ENCODE measurements around the gene IQSEC1.

Gene IQSEC1

DNA sequence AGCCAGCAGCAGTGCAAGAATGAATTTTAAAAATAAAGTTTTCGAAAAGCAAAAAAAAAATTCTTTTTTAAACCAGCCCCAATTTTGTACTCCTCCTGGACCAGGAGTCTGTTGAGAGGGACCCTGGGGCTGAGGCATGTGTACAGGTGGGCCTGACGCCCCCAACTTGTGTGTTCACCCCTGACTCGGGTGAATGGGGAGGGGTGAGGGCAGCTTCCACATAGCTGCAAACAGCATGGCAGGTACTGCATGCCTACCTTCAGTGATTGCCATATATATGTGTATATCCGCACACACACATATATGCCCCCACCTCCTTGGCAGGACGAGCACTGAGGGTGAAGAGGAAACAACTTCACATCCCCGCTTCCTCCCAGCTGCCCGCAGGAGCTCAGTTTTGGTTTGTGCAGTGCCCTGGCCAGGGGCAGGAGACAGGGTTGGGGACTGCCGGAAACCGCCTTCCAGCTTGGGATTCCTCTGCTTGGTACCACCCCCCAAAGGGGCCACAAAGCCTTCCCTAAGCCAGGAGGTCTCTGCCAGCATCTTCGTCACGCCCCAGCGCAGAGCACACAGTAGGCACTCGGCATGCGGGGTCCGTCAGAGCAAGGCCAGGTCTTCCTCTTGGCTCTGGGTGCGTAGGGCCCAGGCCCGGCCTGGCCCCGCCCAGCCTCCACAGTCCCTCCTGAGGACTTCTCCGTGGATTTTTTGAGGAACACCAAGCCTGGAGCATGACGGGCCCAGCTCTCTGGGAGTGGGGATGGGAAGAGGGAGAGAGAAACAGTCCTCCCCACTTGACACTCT, 170.0 kb downstream of the IQSEC1 start:
- Mint-ChIP-seq H3K4me3 (no peak overlapping the region), H3K4me1 (peaks cover 35% of the 10 kb centered on the region), H3K36me3 (peaks cover 48% of the 10 kb centered on the region), H3K9me3 (no peaks in the 10 kb centered on the region), H3K27me3 (no peaks in the 10 kb centered on the region), H3K27ac (peak overlapping the region; percentile 69)
- ATAC-seq = no peak

DNA sequence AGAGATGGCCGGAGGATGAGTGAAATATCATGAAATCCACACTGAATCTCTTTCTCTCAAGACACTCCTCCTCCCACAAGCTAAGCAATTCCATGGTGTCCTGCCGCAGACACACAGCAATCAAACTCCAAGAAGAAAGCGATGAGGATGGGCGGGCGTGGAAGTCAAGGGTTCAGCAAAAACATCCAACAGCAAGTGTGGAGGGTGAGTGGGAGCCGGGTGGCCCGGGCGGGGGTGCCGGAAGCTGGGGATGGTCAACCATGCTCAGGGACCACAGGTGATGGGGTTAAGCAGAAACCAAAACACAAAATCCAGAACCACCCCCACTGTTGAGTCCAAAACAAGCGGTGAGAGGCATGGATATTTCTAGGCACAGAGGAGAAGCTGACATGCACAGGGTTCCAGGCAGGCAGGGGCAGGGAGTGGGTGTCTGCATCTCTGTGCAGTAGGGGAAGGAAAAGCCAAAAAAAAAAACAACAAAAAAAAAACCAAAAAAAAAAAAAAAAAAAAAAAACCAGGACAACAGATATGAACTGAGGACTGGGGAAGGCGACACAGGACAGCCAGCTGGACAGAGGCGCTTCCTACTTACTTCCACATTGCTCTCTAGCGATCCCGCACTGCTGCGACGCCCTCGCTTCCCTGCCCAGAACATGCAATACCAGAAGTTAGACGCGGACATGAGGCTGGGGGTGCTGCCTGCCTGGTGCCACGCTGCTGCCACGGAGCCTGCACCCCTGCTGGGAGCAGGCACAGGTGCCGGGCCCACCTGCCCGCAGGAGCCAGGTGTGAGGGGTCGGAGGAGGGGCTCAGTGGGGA, 170.8 kb downstream of the IQSEC1 start:
- Mint-ChIP-seq H3K9me3 (no peaks in the 10 kb centered on the region), H3K4me1 (peaks cover 30% of the 10 kb centered on the region), H3K27me3 (no peaks in the 10 kb centered on the region), H3K27ac (peak overlapping the region; percentile 69), H3K36me3 (peaks cover 40% of the 10 kb centered on the region), H3K4me3 (no peak overlapping the region)
- ATAC-seq = no peak

DNA sequence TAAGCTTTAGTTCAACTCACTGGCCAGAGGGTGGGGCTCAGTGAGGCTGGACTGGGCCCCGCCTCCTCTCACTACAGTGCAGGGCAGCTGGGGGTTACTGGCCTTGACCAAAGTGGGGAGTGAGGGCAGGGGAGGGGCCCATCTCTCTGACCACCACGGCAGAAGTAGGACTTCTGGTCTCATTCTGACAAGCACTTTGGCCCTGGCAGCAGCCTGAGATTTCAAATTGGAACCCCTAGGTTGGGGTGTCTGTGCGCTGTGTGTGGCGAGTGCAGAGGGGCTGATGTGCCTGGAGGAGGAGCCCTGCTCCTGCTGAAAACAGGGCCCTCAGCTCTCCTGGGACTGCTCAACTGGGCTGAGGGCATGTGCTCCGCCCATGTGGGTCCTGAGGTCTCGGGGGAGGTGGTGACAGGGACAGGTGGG, 171.6 kb downstream of the IQSEC1 start:
- H3K36me3 Mint-ChIP-seq = peaks cover 40% of the 10 kb centered on the region
- H3K4me3 Mint-ChIP-seq = peak overlapping the region; percentile 30
- no peaks in the 10 kb centered on the region for H3K9me3 Mint-ChIP-seq
- H3K4me1 Mint-ChIP-seq = peaks cover 30% of the 10 kb centered on the region
- ATAC-seq = peak; percentile 74
- H3K27ac Mint-ChIP-seq = peak overlapping the region; percentile 69
- no peaks in the 10 kb centered on the region for H3K27me3 Mint-ChIP-seq

DNA sequence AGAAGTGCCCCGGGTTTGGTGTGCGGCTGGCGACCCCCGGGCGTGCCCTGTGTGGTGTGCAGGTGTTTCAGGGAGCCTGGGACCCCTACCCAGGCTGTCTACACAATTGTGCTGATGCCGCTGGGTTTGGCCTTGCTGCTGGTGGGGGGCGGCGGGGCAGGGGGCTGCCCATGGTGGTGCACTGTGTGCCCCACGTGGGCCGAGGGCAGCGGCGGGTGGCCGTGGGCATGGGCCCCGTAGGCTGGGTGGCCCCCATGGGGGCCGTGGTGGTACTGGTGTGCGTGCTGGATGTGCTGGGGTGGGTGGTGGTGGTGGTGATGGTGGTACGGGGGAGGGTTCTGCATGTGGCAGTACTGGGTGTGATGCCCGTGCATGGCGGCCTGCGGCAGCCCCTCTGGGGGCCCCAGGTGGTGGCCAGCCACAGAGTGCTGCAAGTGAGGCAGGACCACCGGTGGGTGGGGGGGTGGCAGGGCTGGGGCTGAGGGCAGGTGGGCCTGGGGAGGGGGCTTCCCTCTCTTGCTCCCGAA, 172.3 kb downstream of the IQSEC1 start:
- H3K36me3 Mint-ChIP-seq = peaks cover 40% of the 10 kb centered on the region
- no peaks in the 10 kb centered on the region for H3K27me3 Mint-ChIP-seq
- H3K9me3 Mint-ChIP-seq = no peaks in the 10 kb centered on the region
- H3K27ac Mint-ChIP-seq = no peak overlapping the region
- peaks cover 30% of the 10 kb centered on the region for H3K4me1 Mint-ChIP-seq
- no peak overlapping the region for H3K4me3 Mint-ChIP-seq
- ATAC-seq = peak; percentile 52

DNA sequence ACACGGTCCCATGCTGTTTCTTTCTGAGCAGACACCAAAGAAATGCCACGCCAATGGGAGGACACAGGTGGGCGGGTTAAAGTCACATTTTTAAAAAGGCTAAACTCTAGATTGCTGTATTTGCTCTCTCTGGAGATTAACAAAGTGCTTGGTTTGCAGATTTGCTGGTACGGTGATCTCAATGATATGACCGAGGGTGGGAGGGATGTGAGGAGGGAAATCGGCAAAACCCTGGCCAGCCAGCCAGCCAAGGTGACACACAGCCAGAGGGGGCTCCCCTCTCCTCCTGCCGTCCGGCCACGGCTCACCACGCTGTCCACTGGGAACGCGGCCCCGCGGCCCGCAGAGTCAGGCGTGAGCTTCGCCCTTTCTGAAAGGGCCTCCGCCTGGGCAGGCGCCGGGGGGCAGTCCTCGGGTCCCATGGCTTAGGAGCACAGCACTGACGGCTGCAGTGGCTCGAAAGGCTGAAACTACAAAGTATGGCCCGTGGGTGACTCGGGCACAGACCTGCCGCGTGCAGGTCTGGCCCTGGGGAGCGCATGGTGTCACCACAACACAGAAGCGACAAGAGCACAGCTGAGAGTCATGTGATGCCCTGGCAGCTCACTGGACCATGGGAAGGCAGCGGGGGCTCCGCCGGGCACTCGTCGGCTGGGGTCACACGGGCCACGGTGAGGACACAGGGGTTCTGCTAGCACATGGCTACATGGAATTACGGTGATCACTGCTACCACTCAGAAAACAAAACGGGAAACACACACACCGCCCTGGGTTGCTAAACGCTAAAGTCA, 174.1 kb downstream of the IQSEC1 start:
- Mint-ChIP-seq H3K27ac (no peak overlapping the region), H3K9me3 (no peaks in the 10 kb centered on the region), H3K4me3 (no peak overlapping the region), H3K4me1 (peaks cover 39% of the 10 kb centered on the region), H3K36me3 (peaks cover 40% of the 10 kb centered on the region), H3K27me3 (no peaks in the 10 kb centered on the region)
- ATAC-seq = no peak

DNA sequence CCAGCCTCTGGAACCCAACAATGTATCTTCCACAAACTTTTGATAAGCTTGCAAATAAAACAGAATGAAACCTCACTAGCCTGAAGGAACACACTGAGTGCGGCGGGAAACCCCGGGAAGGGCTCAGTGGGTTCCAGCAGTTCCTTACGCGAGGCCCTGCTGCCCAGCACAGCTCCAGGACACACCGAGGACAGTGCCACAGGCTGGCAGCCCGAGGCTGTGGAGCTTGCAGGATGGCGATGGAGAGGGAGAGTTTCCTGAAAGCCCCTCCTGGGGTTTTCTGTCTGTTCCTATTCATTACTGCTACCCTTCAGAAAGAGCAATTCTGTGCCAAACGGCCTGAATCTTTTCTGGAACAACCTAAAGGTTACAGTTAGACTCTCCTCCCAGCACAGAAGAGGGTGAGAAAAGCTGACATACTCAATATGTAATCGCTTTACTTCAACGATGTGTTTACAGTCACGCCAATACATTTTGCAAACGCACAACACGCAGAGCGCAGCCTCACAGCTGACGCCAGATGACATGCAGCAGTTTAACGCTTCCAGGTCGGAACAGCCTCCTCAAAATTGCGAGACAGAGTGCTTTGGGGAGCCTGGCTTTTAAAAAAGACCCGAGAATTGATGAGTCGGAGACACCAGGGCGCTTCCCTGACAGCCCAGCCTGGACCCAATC, 174.8 kb downstream of the IQSEC1 start:
- Mint-ChIP-seq H3K9me3 (no peaks in the 10 kb centered on the region), H3K36me3 (peaks cover 40% of the 10 kb centered on the region), H3K4me1 (peaks cover 34% of the 10 kb centered on the region), H3K4me3 (no peak overlapping the region), H3K27me3 (no peaks in the 10 kb centered on the region), H3K27ac (no peak overlapping the region)
- ATAC-seq = no peak

DNA sequence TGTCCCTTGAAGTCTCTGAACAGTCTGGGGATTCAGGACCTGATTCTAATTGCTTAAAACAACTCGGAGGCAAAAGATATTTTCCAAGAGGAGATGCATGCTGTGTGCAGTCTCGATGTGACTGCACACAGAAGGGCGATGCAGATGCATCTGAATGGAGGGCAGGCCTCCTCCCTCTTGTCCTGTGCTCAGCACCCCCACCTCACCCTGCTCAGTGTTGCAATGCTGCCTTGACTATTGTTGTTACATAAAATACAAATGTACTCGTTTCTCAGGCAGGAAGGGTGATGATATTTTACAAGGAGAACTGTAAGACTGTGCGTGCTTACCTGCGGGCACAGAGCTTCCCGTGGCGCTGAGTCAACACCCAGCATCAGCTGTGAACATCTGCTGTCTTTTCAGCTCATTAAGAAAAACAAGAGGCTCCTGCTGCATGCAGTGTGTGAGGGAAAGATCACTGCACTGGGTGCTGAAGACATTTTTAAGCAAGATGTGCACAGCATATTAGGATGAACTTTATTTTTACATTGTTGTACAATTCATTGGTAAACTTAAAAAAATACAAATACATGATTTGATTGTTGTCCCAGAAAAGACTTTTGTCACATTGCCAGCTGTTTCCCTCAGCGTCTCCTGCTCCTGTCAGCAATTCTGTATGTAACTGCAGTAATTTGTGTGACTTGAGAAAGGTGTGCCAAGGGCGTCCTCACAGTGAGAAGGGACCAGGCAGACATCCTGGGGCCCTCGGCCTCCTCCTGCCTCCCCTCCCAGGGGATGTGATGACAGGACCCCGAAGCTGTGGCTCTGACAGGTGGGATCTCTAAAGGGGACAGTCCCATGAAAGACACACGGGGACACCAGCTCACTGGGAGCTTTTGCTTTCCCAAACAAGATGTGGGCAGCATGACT, 175.6 kb downstream of the IQSEC1 start:
- Mint-ChIP-seq H3K27me3 (no peaks in the 10 kb centered on the region), H3K27ac (no peak overlapping the region), H3K9me3 (no peaks in the 10 kb centered on the region), H3K36me3 (peaks cover 37% of the 10 kb centered on the region), H3K4me1 (peaks cover 26% of the 10 kb centered on the region), H3K4me3 (no peak overlapping the region)
- no peak for ATAC-seq

DNA sequence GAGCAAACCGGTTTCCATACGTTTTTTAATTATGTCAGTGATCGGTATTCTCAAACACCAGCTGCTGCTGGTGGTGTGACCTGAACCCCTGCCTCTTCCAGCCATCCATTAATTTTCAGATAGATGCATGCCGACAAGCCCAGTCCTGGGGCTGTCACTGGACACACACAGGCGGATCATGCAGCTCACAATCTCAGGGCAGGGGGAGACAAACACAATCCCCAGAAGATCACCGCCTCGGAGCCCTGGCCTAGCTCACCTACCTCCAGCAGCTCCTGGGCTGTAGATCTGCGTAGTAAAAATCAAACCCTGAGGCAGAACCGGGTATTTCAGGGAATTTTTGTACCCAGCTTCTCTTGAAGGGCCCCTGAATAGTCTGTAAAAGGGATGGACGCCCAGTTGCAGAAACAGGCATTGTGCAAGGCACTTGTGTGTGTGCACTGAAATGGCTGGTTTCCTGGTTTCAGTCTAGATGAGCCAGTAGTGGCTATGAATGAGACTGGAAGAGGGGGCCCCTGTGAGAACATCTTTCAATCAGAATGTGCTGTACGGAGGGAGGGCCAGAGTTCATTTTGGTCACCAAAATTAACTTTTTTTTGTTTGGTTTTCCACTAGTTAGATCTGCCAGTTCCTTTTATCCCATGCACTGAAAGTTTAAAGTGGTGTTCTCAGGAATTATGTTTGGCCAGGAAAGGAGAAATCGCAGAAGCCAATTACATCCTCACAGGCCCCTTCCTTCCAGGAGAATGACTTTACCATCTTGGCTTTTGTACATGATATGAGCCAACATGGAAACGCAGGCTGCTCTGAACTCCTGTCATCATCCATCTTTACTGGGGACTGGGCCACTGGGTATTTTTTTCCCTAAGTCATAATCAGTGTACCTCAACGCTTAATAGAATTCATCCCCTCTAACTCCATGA, 176.9 kb downstream of the IQSEC1 start:
- Mint-ChIP-seq H3K27ac (peak overlapping the region; percentile 48), H3K27me3 (no peaks in the 10 kb centered on the region), H3K4me3 (no peak overlapping the region), H3K36me3 (peaks cover 24% of the 10 kb centered on the region), H3K9me3 (no peaks in the 10 kb centered on the region), H3K4me1 (peaks cover 21% of the 10 kb centered on the region)
- no peak for ATAC-seq

DNA sequence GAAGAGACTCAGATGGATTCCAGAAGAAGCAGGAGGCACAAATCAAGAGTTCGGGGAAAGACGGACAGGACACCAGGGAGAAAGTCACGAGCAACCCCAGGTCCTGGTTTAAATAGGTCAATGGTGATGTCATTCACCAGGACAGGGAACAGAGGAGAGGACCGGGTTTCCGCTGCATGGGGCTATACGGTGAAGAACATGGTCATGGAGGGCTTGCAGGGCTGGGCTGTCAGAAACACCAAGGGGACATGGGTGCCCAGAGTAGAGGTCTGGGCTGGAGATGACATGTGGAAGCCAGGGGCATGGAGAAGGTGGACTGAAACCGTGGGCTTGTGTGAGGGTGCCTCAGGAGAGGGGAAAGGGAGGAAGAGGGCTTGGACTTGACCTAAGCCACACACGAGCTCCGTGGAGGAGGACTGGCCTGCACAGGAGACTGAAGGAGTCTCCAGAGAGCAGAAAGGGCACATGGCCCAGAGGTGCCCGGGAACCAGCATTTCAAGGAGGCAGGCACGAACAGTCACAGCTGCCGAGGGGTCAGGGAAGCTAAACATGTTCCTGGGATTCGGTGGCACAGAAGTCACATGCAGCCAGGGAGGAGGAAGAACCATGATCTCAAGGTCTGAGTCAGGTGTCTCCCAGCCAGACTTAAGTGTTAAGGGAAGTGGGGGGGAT, 177.7 kb downstream of the IQSEC1 start:
- peak overlapping the region; percentile 48 for H3K27ac Mint-ChIP-seq
- peaks cover 21% of the 10 kb centered on the region for H3K4me1 Mint-ChIP-seq

DNA sequence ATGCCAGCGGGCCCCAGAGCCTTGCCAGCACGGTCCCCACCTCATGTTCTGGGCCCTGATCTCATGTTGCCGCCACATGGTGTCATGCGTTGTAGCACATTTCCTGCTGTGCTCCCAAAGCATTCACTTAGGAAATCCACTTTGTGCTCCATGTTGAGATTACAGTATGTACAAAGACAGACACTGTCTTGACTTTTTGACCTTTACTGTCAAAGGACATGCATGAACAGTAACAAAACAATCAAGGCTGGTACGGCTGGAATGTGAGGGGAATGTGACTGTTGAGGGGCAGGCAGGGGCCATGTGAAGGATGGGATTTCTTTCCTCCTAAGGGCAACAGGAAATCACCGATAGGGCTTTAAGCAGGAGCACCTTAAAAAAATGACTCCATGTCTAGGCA, 178.6 kb downstream of the IQSEC1 start:
- Mint-ChIP-seq H3K4me1 (peaks cover 21% of the 10 kb centered on the region), H3K27ac (peak overlapping the region; percentile 48), H3K27me3 (peaks cover 15% of the 10 kb centered on the region), H3K9me3 (no peaks in the 10 kb centered on the region), H3K4me3 (no peak overlapping the region), H3K36me3 (peaks cover 13% of the 10 kb centered on the region)
- no peak for ATAC-seq

More for the DNA sequence above, 177.7 kb downstream of the IQSEC1 start:
- Mint-ChIP-seq H3K4me3 (no peak overlapping the region), H3K9me3 (no peaks in the 10 kb centered on the region), H3K27me3 (peaks cover 6% of the 10 kb centered on the region), H3K36me3 (peaks cover 19% of the 10 kb centered on the region)
- no peak for ATAC-seq

DNA sequence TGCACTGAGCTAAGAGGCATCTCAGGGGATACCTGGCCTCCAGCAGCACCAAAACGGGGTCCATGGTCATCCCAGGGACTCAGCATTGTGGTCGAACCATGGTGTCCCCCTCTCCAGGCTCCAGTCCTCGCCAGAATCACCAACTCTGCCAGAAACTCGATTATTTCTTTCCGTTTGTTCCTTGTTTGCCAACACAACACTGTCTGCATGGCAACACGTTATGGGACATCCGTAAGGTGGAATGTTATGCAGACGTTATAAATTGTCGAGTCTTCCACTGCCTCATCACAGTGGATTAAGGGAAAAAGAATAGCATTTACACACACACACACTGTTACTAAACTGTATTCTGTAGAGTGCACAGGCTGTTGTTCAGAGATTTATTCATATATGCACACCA, 179.4 kb downstream of the IQSEC1 start:
- peaks cover 18% of the 10 kb centered on the region for H3K27me3 Mint-ChIP-seq
- no peak for ATAC-seq
- H3K4me3 Mint-ChIP-seq = no peak overlapping the region
- H3K36me3 Mint-ChIP-seq = peaks cover 5% of the 10 kb centered on the region
- no peaks in the 10 kb centered on the region for H3K9me3 Mint-ChIP-seq
- H3K4me1 Mint-ChIP-seq = peaks cover 21% of the 10 kb centered on the region
- no peak overlapping the region for H3K27ac Mint-ChIP-seq

DNA sequence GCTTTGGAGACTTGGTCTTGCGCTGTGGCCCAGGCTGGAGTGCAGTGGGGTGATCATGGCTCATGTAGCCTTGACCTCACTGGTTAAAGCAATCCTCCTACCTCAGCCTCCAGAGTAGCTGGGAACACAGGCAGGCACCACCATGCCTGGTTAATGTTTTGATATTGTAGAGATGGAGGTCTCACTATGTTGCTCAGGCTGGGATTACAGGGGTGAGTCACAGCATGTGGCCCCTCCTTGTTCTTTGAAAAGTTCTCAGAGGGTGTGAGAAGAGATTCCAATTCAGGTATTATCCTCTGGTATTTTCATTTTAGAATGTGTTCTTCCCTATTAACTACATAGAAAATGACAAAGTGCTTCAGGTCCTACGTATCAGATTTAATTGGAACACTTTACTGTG, 180.0 kb downstream of the IQSEC1 start:
- Mint-ChIP-seq H3K27me3 (peaks cover 18% of the 10 kb centered on the region), H3K4me1 (peaks cover 21% of the 10 kb centered on the region), H3K36me3 (no peaks in the 10 kb centered on the region), H3K27ac (no peak overlapping the region), H3K9me3 (no peaks in the 10 kb centered on the region), H3K4me3 (no peak overlapping the region)
- ATAC-seq = no peak

DNA sequence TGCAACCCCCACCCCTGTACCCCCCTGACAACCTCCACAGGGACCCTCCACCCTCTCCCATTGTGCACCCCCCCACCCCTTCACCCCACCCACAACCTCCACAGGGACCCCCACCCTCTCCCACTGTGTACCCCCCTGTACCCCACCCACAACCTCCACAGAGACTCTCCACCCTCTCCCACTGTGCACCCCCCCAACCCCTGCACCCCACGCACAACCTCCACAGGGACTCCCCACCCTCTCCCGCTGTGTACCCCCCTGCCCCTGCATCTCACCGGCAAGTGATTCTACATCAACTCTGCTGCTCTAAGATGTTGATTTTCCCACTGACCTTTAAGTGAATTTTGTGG, 180.4 kb downstream of the IQSEC1 start:
- peaks cover 18% of the 10 kb centered on the region for H3K27me3 Mint-ChIP-seq
- no peak overlapping the region for H3K4me3 Mint-ChIP-seq
- H3K36me3 Mint-ChIP-seq = no peaks in the 10 kb centered on the region
- no peaks in the 10 kb centered on the region for H3K9me3 Mint-ChIP-seq
- H3K27ac Mint-ChIP-seq = no peak overlapping the region
- ATAC-seq = peak; percentile 41
- H3K4me1 Mint-ChIP-seq = peaks cover 21% of the 10 kb centered on the region

Measured in stimulated activated memory B cell treated with anti-CD40 and anti-IgM and Interleukin-4, amounts not matched to agents 10 μg/mL and 1 μg/mL and 100 μg/mL, for 72 hours (primary cell).